HG02610 (cell line): ENCODE measurements around the gene GNAI2.

ENCODE experiments used
- ATAC-seq: cut with Tn5 transposase; IDR thresholded peaks from one replicate; pipeline ENCODE4 v1.9.1; 2021; ENCODE audit warnings: mild to moderate bottlenecking, moderate library complexity; ENCODE audit not compliant: unreplicated experiment

The GNAI2 gene

DNA sequence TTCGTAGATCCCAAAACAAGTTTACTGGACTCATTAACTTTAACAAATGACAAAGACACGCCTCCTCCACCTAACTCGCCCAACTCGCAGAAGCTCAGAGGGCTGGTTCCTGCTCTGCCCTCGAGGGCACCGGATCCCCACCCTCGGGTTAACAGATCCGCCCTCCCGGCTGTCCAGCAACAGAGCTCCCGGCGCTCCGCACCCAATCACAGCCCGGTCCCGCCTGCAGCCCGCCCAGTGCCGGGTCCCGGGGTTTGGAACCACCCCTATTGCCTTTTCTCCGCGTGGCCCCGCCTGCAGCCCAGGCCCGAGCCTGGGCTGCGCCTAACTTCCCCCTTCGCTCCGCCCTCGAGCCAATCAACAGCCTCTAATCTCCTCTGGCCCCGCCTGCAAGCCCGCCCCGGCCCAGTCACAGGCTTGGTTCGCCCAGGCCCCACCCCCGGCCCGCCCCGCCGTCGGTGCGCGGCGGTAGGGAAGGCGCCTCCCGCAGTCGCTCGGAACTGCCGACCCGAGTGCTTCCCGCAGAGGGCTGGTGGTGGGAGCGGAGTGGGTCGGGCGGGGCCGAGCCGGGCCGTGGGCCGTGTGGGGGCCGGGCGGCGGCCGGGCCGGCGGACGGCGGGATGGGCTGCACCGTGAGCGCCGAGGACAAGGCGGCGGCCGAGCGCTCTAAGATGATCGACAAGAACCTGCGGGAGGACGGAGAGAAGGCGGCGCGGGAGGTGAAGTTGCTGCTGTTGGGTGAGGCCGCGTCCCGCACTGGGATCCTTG is at the start of gene GNAI2:
Gene GNAI2 (plus strand): TSS at position 489 of the 768 bp plus-strand sequence. CDS start 132 bp downstream, at position 621.
- peak; percentile 93 for ATAC-seq

DNA sequence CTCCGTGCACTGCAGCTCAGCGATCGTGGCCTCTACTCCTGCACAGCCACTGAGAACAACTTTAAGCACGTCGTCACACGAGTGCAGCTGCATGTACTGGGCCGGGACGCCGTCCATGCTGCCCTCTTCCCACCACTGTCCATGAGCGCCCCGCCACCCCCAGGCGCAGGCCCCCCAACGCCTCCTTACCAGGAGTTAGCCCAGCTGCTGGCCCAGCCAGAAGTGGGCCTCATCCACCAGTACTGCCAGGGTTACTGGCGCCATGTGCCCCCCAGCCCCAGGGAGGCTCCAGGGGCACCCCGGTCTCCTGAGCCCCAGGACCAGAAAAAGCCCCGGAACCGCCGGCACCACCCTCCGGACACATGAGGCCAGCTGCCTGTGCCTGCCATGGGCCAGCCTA is 48.3 kb upstream of the GNAI2 start:
- no peak for ATAC-seq

DNA sequence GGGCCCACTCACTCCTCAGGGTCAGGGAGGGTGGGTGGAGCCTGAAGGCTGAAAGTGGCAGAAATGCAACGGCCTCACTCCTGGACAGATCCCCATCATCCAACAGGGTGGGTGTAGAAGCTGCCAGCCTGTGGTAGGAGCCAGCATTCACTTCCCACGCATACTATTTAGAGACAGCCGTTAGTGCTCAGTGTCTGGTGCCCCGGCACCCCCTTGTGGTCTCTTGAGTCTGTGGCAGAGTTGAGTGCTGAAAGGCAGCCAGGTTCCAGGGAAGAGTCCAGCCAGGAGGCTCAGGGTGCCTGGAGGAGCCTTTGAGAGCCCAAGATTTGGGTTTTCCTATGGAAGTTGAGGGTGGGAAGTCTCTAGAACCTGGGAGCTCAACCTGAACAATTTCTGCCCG is 46.7 kb upstream of the GNAI2 start:
- ATAC-seq, result no peak

DNA sequence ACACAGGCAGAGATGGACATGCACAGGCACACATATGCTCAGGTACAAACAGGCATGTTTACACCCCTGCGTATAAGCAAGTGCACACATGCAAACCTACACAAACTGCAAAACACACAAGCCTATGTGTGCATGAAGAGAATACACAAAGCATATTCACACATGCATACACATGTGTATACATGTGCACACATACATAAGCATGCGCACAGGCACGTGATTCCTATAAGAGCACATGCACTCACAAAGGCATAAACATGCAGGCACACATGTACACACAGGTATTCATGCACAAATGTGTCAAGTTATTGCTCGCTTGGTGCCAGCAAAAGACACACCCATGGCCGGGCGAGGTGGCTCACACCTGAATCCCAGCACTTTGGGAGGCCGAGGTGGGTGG is 46.0 kb upstream of the GNAI2 start:
- ATAC-seq, result no peak

DNA sequence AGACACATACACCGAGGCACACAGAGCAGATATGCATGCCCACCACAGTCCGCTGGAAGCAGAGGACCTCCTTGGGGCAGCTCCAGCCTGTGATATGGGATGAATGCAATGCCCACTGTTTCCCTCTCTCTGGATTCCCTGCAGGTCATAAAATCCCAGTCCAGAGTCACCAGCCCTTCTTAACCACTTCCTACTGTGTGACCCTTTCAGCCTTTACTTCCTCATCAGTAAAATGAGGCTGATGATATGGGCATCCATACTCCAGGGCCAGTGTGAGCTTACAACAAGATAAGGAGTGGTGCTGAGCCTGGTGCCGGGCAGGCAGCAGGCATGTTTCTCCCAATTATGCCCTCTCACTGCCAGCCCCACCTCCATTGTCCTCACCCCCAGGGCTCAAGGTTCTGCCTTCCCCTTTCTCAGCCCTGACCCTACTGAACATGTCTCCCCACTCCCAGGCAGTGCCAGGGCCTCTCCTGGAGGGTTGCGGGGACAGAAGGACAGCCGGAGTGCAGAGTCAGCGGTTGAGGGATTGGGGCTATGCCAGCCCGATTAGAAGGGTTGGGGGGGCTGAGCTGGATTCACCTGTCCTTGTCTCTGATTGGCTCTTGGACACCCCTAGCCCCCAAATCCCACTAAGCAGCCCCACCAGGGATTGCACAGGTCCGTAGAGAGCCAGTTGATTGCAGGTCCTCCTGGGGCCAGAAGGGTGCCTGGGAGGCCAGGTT is 44.9 kb upstream of the GNAI2 start, which contains the start of gene GNAT1:
Gene GNAT1 (plus strand): TSS at position 675 of the 725 bp plus-strand sequence. CDS start 116 bp downstream, outside the sequence.
- ATAC-seq, result no peak

DNA sequence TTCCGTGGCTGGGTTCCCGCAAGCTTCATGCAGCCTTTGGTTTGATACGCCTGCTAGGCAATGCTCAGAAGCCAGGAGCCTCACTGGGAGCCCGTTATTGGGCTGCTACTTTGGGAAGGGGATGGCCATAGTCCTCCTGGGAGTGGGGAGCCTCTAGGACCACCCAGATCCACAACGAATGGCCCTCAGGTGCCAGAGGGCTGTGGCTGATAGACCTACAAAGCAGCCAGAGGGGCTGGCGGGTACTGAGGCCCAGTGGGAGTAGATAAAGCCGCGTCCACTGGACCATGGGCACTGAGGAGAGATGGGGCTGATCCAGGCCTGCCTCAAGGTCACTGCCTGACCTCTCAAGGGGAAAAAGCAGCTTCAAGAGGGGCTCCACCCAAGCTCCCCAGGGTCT is 43.9 kb upstream of the GNAI2 start:
- ATAC-seq, result no peak

DNA sequence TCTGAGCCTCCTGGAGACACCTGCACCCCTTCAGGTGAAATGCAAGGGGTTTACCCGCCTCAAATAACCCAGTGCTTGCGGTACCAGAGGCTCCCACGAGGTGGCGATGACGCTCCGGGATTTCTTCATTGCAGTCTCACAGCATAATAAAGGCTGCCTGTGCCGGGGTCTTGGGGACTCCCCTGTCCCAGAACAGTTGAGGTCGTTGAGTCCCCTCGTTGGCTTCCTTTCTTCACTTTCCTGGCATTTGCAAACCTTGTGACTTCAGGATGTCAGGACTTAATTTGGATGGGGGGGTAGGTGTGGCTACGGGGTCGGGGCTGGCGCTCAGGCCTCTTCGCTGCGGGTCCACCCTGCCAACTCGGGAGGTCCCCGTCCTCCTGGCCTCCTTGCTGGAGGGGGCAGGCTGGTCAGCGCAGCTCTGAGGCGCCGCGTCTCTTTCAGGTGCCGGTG is 43.3 kb upstream of the GNAI2 start:
- no peak for ATAC-seq

DNA sequence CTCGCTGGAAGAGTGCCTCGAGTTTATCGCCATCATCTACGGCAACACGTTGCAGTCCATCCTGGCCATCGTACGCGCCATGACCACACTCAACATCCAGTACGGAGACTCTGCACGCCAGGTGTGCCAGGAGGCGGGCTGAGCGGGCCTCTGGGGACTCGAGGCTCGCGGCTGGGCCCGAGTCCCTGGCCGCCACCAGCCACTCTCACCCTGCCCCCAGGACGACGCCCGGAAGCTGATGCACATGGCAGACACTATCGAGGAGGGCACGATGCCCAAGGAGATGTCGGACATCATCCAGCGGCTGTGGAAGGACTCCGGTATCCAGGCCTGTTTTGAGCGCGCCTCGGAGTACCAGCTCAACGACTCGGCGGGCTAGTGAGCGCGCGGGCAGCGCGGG is 42.7 kb upstream of the GNAI2 start:
- no peak for ATAC-seq

DNA sequence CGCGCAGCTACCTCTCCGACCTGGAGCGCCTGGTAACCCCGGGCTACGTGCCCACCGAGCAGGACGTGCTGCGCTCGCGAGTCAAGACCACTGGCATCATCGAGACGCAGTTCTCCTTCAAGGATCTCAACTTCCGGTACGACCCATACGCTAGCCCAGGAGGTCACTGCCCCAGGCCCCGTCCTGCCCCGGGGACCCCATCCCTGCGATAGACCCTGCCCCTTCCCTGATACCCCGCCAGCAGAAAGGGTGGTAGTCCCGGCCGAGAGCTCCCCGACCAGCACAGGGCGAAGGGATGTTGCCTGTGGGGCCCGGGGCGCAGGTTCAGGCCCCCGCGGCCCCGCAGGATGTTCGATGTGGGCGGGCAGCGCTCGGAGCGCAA is 42.3 kb upstream of the GNAI2 start:
- ATAC-seq, result no peak

DNA sequence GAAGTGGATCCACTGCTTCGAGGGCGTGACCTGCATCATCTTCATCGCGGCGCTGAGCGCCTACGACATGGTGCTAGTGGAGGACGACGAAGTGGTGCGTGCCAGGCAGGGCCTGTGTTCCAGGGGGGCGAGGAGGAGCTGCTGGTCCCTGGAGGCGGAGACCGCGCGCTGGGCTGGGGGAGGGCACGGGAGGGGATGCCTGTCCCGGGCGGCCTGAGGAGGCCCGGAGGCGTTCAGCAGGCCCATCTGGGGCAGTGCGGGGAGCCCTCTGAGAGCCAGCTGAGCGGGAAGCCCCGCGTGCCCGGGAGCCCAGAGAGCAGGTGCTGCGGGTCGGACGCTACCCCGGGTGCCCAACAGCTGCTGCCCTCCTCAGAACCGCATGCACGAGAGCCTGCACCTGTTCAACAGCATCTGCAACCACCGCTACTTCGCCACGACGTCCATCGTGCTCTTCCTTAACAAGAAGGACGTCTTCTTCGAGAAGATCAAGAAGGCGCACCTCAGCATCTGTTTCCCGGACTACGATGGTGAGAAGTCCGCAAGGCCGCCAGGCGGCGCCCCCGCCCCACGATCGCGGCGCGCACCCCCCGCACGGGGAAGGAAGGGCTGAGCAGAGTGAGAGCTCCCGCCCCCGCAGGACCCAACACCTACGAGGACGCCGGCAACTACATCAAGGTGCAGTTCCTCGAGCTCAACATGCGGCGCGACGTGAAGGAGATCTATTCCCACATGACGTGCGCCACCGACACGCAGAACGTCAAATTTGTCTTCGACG is 41.7 kb upstream of the GNAI2 start:
- ATAC-seq, result no peak

DNA sequence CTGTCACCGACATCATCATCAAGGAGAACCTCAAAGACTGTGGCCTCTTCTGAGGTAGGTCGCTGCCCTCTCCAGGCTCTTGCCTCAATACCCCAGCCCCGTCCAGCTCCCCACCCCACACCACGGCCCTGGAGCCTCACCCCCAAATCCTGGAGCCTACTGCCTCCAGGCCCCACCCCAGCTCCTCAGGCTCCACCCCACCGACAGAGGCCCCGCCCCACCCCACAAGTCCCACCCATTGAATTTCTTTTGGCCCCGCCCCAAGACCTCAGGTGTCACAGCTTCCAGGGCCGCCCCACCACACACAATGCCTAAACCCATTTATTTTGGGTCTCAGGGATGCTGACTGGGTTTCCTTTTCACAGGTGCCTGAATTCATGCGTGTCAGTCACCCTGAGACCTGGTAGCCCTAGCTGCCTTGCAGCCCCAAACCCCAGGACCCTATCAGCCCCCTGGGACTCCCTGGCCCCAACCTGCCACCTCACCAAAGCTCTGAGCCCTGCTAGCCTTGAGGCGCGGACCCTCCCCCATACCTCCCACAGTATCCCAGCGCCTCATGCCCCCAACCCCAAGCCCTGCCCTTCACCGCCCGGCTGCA is 41.0 kb upstream of the GNAI2 start:
- no peak for ATAC-seq

DNA sequence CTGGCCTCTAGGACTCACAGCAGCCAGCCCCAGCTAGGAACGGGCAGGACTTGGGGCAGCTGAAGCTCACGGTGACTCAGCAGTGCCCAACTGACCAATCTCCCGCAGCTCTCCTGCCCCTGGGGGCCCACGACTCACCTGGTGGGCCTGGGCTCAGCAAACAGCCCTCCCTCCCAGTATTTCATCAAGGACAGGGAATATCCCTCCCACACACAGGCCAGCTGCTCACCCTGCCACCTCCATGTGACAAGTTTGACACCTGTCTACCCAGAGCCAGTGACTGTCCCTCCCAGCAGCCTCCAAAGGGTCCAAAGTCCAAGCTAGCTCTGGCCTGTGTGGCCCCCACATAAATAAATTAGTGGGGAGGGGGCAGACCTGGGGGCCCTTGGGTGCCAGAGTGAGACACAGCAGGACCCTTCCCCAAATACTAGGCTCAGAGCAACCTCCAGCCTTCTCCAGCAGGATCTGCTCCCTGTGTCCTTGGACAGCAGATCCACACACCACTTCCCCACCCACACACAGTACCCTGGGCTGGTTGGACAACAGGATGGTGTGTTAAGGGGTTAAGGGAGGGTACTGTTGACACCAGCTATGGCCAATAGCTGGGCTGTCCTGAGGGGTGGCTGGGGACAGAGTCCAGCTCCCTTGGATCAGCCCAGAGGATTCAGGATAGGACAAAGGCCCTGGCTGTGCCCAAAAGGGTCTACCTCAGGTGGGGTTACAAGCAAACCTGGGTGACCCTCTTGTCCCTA is 40.3 kb upstream of the GNAI2 start:
- ATAC-seq, result no peak

DNA sequence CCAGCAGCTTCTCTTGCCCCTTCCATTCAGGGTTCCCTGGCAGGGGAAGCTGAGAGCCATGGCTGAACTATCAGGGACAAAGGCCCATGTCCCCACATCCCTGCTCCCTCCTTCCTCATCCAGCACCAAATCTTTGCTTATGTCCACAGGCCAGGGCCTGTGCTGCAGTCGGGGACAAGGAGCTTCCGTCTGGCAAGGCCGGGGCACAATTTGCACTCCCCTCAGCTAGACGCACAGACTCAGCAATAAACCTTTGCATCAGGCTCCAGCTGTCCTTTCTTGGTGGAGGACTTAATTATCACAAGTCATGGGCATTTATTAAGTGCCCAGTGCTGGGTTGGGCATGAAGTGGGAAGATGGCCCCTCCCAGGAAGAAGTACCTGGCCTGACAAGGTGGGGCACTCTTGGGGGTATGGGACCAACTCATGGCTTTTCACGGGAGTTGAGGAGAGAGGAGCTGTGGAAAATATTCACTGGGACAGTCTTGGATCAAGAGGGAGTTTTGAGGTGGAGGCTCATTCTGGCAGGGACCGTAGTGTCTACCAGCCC is 39.7 kb upstream of the GNAI2 start:
- no peak for ATAC-seq

DNA sequence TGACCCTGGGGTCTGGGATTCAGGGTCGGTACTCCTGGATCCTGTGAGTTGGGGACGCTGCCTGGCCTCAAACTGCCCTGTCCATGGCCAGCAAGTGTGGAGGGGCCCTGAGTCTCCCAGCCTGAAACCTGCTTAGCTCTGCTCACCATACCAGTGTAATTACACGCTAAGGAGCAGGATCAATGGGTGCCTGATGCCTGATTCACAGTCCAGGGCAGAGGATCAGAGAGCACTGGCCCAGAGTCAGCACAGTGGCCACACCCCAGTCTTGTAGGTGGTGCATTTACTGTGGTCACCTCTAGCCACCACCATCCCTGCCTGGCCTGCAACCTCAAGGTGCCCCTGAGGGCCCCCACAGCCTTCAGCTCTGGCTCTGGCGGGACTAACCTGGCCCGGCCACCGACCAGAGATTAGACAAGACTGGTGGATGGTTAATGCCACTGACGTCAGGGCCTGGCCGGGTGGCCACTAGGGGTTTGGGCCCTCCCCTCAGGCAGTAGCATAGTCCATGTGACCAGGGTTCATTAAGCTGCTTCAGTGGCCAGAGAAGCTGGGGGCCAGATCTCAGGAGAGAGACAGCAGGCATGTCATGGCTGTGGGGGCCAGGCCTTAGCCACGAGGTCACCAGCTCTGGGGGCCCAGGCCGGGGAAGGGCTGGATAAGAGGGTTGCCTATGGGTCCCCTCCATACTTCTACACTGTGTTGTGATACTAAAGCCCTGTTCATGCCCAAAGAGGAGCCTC is 34.3 kb upstream of the GNAI2 start:
- ATAC-seq, result no peak

DNA sequence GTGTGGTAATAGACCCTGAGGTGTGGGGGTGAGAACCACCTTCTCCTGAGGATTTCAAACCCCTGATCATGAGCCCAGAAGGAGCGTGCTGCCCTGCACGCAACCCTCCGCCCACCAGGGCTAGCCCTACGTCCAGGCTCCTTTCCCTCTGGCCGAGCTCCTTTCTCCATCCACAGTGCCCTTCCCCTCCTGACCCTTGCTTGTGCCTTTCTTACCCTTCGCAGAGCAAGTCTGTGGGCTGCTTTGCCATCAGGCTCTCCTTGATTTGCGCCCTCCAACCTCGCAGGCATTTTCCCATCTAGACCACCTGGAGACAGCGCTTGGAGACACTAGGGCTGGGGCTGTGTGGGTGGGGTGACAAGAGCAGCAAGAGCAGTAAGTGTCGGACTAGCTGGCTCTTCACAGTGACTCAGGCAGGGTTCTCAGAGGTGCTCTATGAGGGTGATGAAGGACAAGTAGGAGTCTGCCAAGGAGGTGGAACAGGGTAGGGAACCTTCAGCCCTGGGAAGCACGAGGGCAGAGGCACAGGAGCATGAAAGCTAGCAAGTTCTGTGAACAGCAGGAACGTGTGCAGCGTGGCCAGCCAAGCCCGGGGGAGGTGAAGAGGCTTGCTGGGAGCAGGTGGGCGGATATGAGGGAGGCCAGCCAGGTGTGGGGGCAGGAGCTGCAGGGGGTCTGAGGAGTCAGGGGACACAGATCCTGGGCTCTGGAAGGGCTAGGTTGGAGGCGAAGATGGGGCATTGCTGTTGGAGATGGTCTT is 33.5 kb upstream of the GNAI2 start:
- no peak for ATAC-seq

DNA sequence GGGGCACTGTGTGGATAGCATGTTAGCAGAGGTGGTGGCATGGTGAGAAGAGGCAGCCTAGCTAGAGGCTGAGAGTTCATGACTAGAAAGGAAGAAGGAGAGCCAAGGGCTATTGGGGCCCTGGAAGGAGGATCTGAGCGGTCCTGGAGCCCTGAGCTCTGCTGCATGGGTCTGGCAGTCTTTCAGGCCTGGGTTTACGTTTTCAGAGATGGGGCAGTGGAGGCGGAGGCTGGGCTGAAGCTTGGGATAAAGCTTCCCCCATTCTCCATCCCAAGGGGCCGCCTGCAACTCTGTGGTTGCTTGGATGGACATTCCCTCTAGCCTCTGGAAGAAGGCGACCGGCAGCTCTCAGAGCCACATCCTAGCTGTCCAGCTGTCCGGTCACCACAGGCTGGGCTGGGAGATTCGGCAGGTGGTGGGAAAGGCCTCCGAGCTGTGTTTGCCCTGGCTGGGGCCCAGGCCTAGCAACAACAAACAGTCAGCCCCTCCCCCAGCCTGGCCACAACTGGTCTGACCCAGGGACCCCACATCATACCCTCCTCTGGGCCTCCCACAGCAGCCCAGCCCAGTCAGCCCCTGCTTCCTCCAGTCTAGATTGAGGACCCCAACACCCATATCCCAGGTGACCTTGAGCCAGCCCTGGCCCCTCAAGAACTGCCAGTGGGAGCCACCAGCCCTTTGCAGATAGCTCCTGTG is 32.7 kb upstream of the GNAI2 start:
- no peak for ATAC-seq

DNA sequence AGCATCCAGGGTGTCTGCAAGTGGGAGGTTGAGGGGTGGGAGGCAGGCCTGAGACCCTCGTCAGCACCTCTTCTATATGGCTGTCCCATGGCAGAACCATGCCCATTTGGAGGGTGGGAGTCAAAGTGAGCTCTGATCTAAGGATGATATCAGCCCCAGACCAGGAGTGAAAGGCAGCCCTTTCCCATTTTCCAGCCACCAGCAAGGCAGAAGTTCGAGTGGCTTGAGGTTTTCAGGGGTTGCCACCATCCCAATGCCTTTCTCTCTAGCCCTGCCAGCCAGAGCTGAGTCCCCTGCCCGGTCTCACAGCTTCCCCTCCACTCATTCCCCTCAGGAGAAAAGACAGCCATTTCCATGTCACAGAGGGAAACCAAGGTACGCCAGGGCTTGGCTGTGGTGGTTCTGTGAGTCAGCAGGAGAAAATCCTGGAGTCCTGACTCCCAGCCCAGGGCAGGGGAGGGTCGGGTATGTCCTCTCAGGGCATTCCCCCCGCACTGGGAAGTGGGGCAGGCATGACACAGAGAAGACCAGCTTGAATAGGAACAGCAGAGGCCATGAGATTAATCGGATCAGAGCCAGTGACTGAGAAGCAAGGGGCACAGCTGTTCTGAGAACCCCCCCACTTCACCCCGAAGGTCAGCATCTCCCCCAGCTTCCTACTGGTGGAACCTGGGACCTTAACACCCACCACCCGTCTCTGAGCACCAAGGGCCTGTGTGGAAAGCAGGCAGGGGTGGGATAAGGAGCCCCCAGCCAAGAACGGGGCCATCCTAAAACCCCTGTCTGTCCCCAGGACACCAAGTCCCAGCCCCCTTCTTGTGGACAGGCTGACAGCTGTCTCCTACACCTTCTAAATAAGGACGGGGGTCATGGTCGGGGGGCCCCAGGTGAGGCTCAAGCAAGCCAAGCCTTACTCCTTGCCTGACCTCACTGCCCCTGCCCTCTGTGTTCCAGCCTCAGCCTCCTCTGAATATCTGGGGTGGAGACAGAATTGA is 31.9 kb upstream of the GNAI2 start:
- ATAC-seq, result no peak
